HCT116 (cell line): Measurements from ENCODE around the gene WNK2. TPM values are rescaled to one million over a fixed set of nuclear protein-coding genes. Genes with fewer than 3 reads are reported as not detected.

Experiments
- ATAC-seq: fragments of 200-7000 bp; cut with Tn5 transposase; 2 replicates; pipeline ENCODE4 v1.9.1; 2020; ENCODE audit warnings: mild to moderate bottlenecking, moderate library complexity
- BruUV-seq: library from RNA; stranded (reverse); fragments of 400-500 nt; replicated peaks from 2 replicates; lab custom pipeline; 2021; lab: Mats Ljungman, UMichigan
- CTCF ChIA-PET: fragments of 300-600 bp; sonication (Branson Sonifier 250); formaldehyde crosslinking; loops from one replicate; lab custom pipeline; 2021; ENCODE audit warnings: antibody characterized with exemption; lab: Charles Lee
- POLR2A ChIA-PET: fragments of 300-600, 350-600 bp; sonication (Branson Sonifier 250); formaldehyde crosslinking; loops from one replicate; lab custom pipeline; 2021; ENCODE audit warnings: antibody characterized with exemption; lab: Charles Lee
- RAD21 ChIA-PET, 2 experiments: fragments of 300-600 bp; sonication (Branson Sonifier 250); formaldehyde crosslinking; loops; one replicate each; lab custom pipeline; 2023; ENCODE audit warnings: low total read pairs in 2 of 2; ENCODE audit not compliant: uncharacterized antibody in 2 of 2, unreplicated experiment in 2 of 2, low non-redundant PET in 1 of 2; lab: Charles Lee
- DNase-seq: peaks from one replicate; pipeline ENCODE4 v3.0.0-alpha.2; 2010; ENCODE audit warnings: low read depth, low spot score
- H2AFZ ChIP-seq: fragments of 200-600 bp; shearing (Covaris generic), sonication (generic); 2 replicates; pipeline ENCODE4 v1.6.1; 2017; ENCODE audit warnings: low read depth, mixed run types, mixed read lengths, antibody characterized with exemption, low read length; ENCODE audit not compliant: poor library complexity, severe bottlenecking
- H3K27ac ChIP-seq: 2 replicates; pipeline ENCODE4 v1.5.1; 2012; ENCODE audit warnings: low read depth, low read length
- H3K27me3 ChIP-seq: fragments of 200-600 bp; sonication (generic); 2 replicates; pipeline ENCODE4 v1.6.1; 2016; ENCODE audit warnings: mixed run types, low read length, mixed read lengths; ENCODE audit not compliant: insufficient read depth
- H3K36me3 ChIP-seq, 2 experiments: fragments of 200-500 bp in 1 of 2; fragments of 200-600 bp in 1 of 2; sonication (Bioruptor generic) in 1 of 2; sonication (generic) in 1 of 2; 2 replicates each; pipeline versions ENCODE4 v1.5.1 to v1.6.1; 2014 to 2016; ENCODE audit warnings: low read length in 2 of 2, inconsistent platforms in 1 of 2, mixed read lengths in 1 of 2, mixed run types in 1 of 2; ENCODE audit not compliant: insufficient read depth in 2 of 2, control insufficient read depth in 1 of 2
- H3K4me1 ChIP-seq, 2 experiments: fragments of 200-600 bp in 1 of 2; sonication (generic) in 1 of 2; 2 replicates each; pipeline versions ENCODE4 v1.5.1 to v1.6.1; 2012 to 2017; ENCODE audit warnings: low read length in 2 of 2, inconsistent platforms in 1 of 2, mild to moderate bottlenecking in 1 of 2, mixed read lengths in 1 of 2, mixed run types in 1 of 2, moderate library complexity in 1 of 2; ENCODE audit not compliant: insufficient read depth in 2 of 2, control insufficient read depth in 1 of 2
- H3K4me2 ChIP-seq: fragments of 200-600 bp; sonication (generic); 2 replicates; pipeline ENCODE4 v1.6.1; 2017; ENCODE audit warnings: mixed run types, low read length, mixed read lengths
- H3K4me3 ChIP-seq, 2 experiments: fragments of 200-600 bp in 1 of 2; sonication (generic) in 1 of 2; replicated peaks in 1 of 2; 2 replicates each; pipeline ENCODE4 v1.5.1; 2011 to 2016; ENCODE audit warnings: low read length in 2 of 2, control low read depth in 1 of 2, low read depth in 1 of 2, mild to moderate bottlenecking in 1 of 2, mixed read lengths in 1 of 2, mixed run types in 1 of 2
- H3K79me2 ChIP-seq: fragments of 200-600 bp; sonication (generic); 2 replicates; pipeline ENCODE4 v1.6.1; 2017; ENCODE audit warnings: mild to moderate bottlenecking, mixed run types, low read length, moderate library complexity, mixed read lengths; ENCODE audit not compliant: insufficient read depth
- H3K9ac ChIP-seq: fragments of 200-600 bp; sonication (generic); 2 replicates; pipeline ENCODE4 v1.6.1; 2016; ENCODE audit warnings: low read length, mixed read lengths
- H3K9me2 ChIP-seq: fragments of 200-600 bp; sonication (generic), shearing (Covaris generic); 2 replicates; pipeline ENCODE4 v1.6.1; 2017; ENCODE audit warnings: mixed run types, mild to moderate bottlenecking, moderate library complexity; ENCODE audit not compliant: insufficient read depth
- H3K9me3 ChIP-seq, 2 experiments: fragments of 200-500 bp in 1 of 2; fragments of 200-600 bp in 1 of 2; sonication (Bioruptor generic) in 1 of 2; sonication (generic) in 1 of 2; 2 replicates each; pipeline ENCODE4 v1.6.1; 2014 to 2017; ENCODE audit warnings: low read length in 2 of 2, mixed read lengths in 2 of 2, inconsistent platforms in 1 of 2, low read depth in 1 of 2, mild to moderate bottlenecking in 1 of 2, mixed run types in 1 of 2, moderate library complexity in 1 of 2; ENCODE audit not compliant: control insufficient read depth in 1 of 2, insufficient read depth in 1 of 2
- H4K20me1 ChIP-seq: fragments of 200-600 bp; sonication (generic), shearing (Covaris generic); 2 replicates; pipeline ENCODE4 v1.6.1; 2017; ENCODE audit warnings: mixed run types, mild to moderate bottlenecking, moderate library complexity; ENCODE audit not compliant: insufficient read depth
- CBX3 ChIP-seq: IDR thresholded peaks from 2 replicates; pipeline ENCODE4 v1.6.1; 2012; ENCODE audit warnings: low read depth
- FOSL1 ChIP-seq: IDR thresholded peaks from 2 replicates; pipeline ENCODE4 v1.6.1; 2012; ENCODE audit warnings: low read depth
- POLR2AphosphoS5 ChIP-seq: IDR thresholded peaks from 2 replicates; pipeline ENCODE4 v1.6.1; 2011; ENCODE audit warnings: mild to moderate bottlenecking, low read depth, low read length, moderate library complexity
- RAD21 ChIP-seq: IDR thresholded peaks from 2 replicates; pipeline ENCODE4 v1.6.1; 2012; ENCODE audit warnings: low read depth, mild to moderate bottlenecking
- SIN3A ChIP-seq: IDR thresholded peaks from 2 replicates; pipeline ENCODE4 v1.6.1; 2012; ENCODE audit warnings: low read depth
- TCF7L2 ChIP-seq: IDR thresholded peaks from 2 replicates; pipeline ENCODE4 v1.7.0; 2011; ENCODE audit warnings: borderline replicate concordance, inconsistent platforms; ENCODE audit not compliant: insufficient read depth, insufficient read length; ENCODE audit errors: extremely low read depth
- ZBTB33 ChIP-seq: IDR thresholded peaks from 2 replicates; pipeline ENCODE4 v1.6.1; 2011; ENCODE audit warnings: mild to moderate bottlenecking, low read length, moderate library complexity; ENCODE audit not compliant: insufficient replicate concordance; ENCODE audit errors: extremely low read depth
- ZFX ChIP-seq: fragments of 450-650 bp; IDR thresholded peaks from 2 replicates; pipeline ENCODE4 v1.6.1; 2017
- intact Hi-C: fragments of 100-400 bp; cut with micrococcal nuclease; formaldehyde crosslinking; loops from 2 replicates; pipeline ENCODE4 v1.10.0; 2022
- total RNA-seq: library from RNA; stranded (reverse); gene quantifications from one replicate; pipeline ENCODE4 v1.2.1, GENCODE V29; 2021; ENCODE audit not compliant: unreplicated experiment
- TF ChIP-seq, protein P1 (sequence below), 3 experiments: fragments of 200-600 bp in 1 of 3; sonication (generic) in 1 of 3; IDR thresholded peaks in 2 of 3; conservative IDR thresholded peaks in 1 of 3; 2 replicates each; pipeline ENCODE4 v1.5.1; 2012 to 2017; ENCODE audit warnings: low read depth in 2 of 3, low read length in 2 of 3, antibody characterized with exemption in 1 of 3, borderline replicate concordance in 1 of 3, control low read depth in 1 of 3, mild to moderate bottlenecking in 1 of 3, mixed read lengths in 1 of 3, mixed run types in 1 of 3, moderate library complexity in 1 of 3; ENCODE audit not compliant: insufficient read depth in 1 of 3

WNK2 gene
- total RNA-seq, 1 experiment from 2014 or later, result 24.4 TPM

DNA sequence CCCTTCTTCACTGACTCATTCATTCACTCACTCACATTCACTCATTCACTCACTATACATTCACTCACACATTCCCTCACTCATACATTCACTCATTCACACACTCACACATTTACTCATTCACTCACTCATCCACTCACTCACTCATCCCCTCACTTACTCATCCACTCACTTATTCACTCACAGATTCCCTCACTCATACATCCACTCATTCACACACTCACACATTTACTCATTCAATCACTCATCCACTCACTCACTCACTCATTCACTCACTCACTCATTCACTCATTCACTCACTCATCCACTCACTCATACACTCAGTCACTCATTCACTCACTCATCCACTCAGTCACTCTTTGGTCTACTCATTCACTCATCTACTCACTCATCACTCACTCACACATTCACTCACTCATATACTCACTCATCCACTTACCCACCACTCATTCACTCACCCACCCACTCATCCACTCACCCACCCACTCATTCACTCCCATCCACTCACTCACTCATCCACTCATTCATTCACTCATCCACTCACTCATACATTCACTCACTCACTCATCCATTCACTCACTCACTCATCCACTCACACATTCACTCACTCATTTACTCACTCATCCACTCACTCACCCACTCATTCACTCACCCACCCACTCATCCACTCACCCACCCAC lies 27.2 kb downstream of the WNK2 start:
- no peaks in the 10 kb centered on the region for H3K36me3 ChIP-seq
- H3K4me1 ChIP-seq, result no peaks in the 10 kb centered on the region
- no peak overlapping the region for H3K4me2 ChIP-seq
- ChIA-PET POLR2A (no interaction called here), CTCF (no interaction called here), RAD21 (no interaction called here)
- no peaks in the 10 kb centered on the region for H3K9me2 ChIP-seq
- DNase-seq (no peak), ATAC-seq (no peak)
- H3K27ac ChIP-seq, result no peak overlapping the region
- BruUV-seq, result no TSS peak
- no peak overlapping the region for H3K9ac ChIP-seq
- H3K79me2 ChIP-seq, result peaks cover 9% of the 10 kb centered on the region
- no peaks in the 10 kb centered on the region for H3K27me3 ChIP-seq
- intact Hi-C loops, result no loop called here
- H3K9me3 ChIP-seq, result no peaks in the 10 kb centered on the region
- H4K20me1 ChIP-seq, result no peaks in the 10 kb centered on the region
- H2AFZ ChIP-seq, result no peak overlapping the region
- TF ChIP-seq, protein P1, sequence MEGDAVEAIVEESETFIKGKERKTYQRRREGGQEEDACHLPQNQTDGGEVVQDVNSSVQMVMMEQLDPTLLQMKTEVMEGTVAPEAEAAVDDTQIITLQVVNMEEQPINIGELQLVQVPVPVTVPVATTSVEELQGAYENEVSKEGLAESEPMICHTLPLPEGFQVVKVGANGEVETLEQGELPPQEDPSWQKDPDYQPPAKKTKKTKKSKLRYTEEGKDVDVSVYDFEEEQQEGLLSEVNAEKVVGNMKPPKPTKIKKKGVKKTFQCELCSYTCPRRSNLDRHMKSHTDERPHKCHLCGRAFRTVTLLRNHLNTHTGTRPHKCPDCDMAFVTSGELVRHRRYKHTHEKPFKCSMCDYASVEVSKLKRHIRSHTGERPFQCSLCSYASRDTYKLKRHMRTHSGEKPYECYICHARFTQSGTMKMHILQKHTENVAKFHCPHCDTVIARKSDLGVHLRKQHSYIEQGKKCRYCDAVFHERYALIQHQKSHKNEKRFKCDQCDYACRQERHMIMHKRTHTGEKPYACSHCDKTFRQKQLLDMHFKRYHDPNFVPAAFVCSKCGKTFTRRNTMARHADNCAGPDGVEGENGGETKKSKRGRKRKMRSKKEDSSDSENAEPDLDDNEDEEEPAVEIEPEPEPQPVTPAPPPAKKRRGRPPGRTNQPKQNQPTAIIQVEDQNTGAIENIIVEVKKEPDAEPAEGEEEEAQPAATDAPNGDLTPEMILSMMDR (IDR thresholded peaks at IDR 0.05 in 2 of 3, conservative IDR thresholded peaks at IDR 0.05 in 1 of 3; ENCODE audit: borderline replicate concordance in 1 of 3, insufficient read depth in 1 of 3, low read depth in 2 of 3, low read length in 2 of 3), result no peak
- TF ChIP-seq POLR2AphosphoS5 (no peak), RAD21 (no peak), SIN3A (no peak), ZFX (no peak), TCF7L2 (no peak), CBX3 (no peak), ZBTB33 (no peak), FOSL1 (no peak)
- no peak overlapping the region for H3K4me3 ChIP-seq
